IPS DF 6.9 (cell line): ENCODE results near the gene OR52M1.

Experiments used
- DNase-seq: peaks from one replicate; pipeline ENCODE4 v3.0.0-alpha.2; 2013; ENCODE audit warnings: low read depth, low spot score
- H3K27ac ChIP-seq: one replicate; pipeline ENCODE4 v1.5.1; 2013; ENCODE audit warnings: low read length, control low read depth
- H3K27me3 ChIP-seq: 2 replicates; pipeline ENCODE4 v1.6.1; 2013; ENCODE audit warnings: mild to moderate bottlenecking, low read length; ENCODE audit not compliant: control insufficient read depth, insufficient read depth
- H3K36me3 ChIP-seq: 2 replicates; pipeline ENCODE4 v1.6.1; 2013; ENCODE audit warnings: low read length; ENCODE audit not compliant: control insufficient read depth, insufficient read depth
- H3K4me1 ChIP-seq: 2 replicates; pipeline ENCODE4 v1.6.1; 2013; ENCODE audit warnings: low read length; ENCODE audit not compliant: control insufficient read depth, insufficient read depth
- H3K4me3 ChIP-seq: 2 replicates; pipeline ENCODE4 v1.5.1; 2013; ENCODE audit warnings: mild to moderate bottlenecking, low read length
- H3K9me3 ChIP-seq: 2 replicates; pipeline ENCODE4 v1.6.1; 2013; ENCODE audit warnings: low read length, inconsistent platforms; ENCODE audit not compliant: control insufficient read depth, insufficient read depth
- WGBS: extraction: QIAGEN DNeasy Blood & Tissue Kit; methylation state at CpG from one replicate; pipeline ENCODE4 v1.1.7; 2013; ENCODE audit warnings: mixed read lengths, missing lambda C conversion rate; ENCODE audit not compliant: insufficient read length, insufficient coverage; 5-methylcytosine and 5-hydroxymethylcytosine counted together

The OR52M1 gene

GRCh38 chr11:4565371-4565770 is 20.4 kb downstream of the OR52M1 start:
- no CpG with 5 or more reads among the region's 3 CpGs for WGBS
- Histone ChIP-seq H3K4me1 (no peaks in the 10 kb centered on the region), H3K4me3 (no peak overlapping the region), H3K9me3 (no peaks in the 10 kb centered on the region), H3K27me3 (no peaks in the 10 kb centered on the region), H3K36me3 (no peaks in the 10 kb centered on the region), H3K27ac (no peak overlapping the region)
- DNase-seq, result no peak

GRCh38 chr11:4569075-4569474 is 24.1 kb downstream of the OR52M1 start:
- Histone ChIP-seq H3K27me3 (no peaks in the 10 kb centered on the region), H3K4me1 (peaks cover 2% of the 10 kb centered on the region; the same call in 1 of the 2 replicates), H3K36me3 (no peaks in the 10 kb centered on the region), H3K4me3 (no peak overlapping the region), H3K9me3 (no peaks in the 10 kb centered on the region), H3K27ac (no peak overlapping the region)
- no peak for DNase-seq
- WGBS, result no CpG with 5 or more reads among the region's 18 CpGs

- no peak for DNase-seq
- H3K27ac ChIP-seq, result no peak overlapping the region
- no peaks in the 10 kb centered on the region for H3K27me3 ChIP-seq
- H3K4me3 ChIP-seq, result no peak overlapping the region
- H3K9me3 ChIP-seq, result no peaks in the 10 kb centered on the region
- no peaks in the 10 kb centered on the region for H3K36me3 ChIP-seq
- peaks cover 2% of the 10 kb centered on the region; the same call in 1 of the 2 replicates for H3K4me1 ChIP-seq
- WGBS, result no CpG with 5 or more reads among the region's 3 CpGs
Measured at GRCh38 chr11:4576880-4577279, 31.9 kb downstream of the OR52M1 start.

- no peak overlapping the region for H3K4me3 ChIP-seq
- H3K36me3 ChIP-seq, result no peaks in the 10 kb centered on the region
- no peak for DNase-seq
- no peak overlapping the region for H3K27ac ChIP-seq
- H3K27me3 ChIP-seq, result no peaks in the 10 kb centered on the region
- no peaks in the 10 kb centered on the region for H3K4me1 ChIP-seq
- H3K9me3 ChIP-seq, result no peaks in the 10 kb centered on the region
- no CpG with 5 or more reads among the region's 2 CpGs for WGBS
Measured at GRCh38 chr11:4577761-4578160, 32.8 kb downstream of the OR52M1 start.

- Histone ChIP-seq H3K4me3 (no peak overlapping the region), H3K9me3 (no peaks in the 10 kb centered on the region), H3K27me3 (no peaks in the 10 kb centered on the region), H3K4me1 (no peaks in the 10 kb centered on the region), H3K27ac (no peak overlapping the region), H3K36me3 (no peaks in the 10 kb centered on the region)
- no CpG with 5 or more reads among the region's 6 CpGs for WGBS
- DNase-seq, result no peak
Measured at GRCh38 chr11:4578624-4579023, 33.6 kb downstream of the OR52M1 start.

GRCh38 chr11:4580124-4580523 is 35.1 kb downstream of the OR52M1 start:
- DNase-seq, result no peak
- Histone ChIP-seq H3K4me3 (no peak overlapping the region), H3K9me3 (no peaks in the 10 kb centered on the region), H3K27me3 (no peaks in the 10 kb centered on the region), H3K27ac (no peak overlapping the region), H3K36me3 (no peaks in the 10 kb centered on the region), H3K4me1 (no peaks in the 10 kb centered on the region)
- WGBS, result no CpG with 5 or more reads among the region's 1 CpG

- DNase-seq, result no peak
- Histone ChIP-seq H3K36me3 (no peaks in the 10 kb centered on the region), H3K4me3 (no peak within 1 kb of the TSS), H3K9me3 (no peaks in the 10 kb centered on the region), H3K27me3 (no peaks in the 10 kb centered on the region), H3K27ac (no peak within 1 kb of the TSS), H3K4me1 (no peaks in the 10 kb centered on the region)
Measured at GRCh38 chr11:4581443-4581842, 36.5 kb downstream of the OR52M1 start, which contains the start of gene OR52I2. Gene OR52I2, plus strand, starts transcription at chr11:4581743.

GRCh38 chr11:4589017-4589416 is 44.0 kb downstream of the OR52M1 start:
- DNase-seq, result no peak
- no CpG with 5 or more reads among the region's 3 CpGs for WGBS
- H3K4me3 ChIP-seq, result no peak overlapping the region
- H3K27ac ChIP-seq, result no peak overlapping the region
- no peaks in the 10 kb centered on the region for H3K9me3 ChIP-seq
- H3K4me1 ChIP-seq, result no peaks in the 10 kb centered on the region
- no peaks in the 10 kb centered on the region for H3K36me3 ChIP-seq
- no peaks in the 10 kb centered on the region for H3K27me3 ChIP-seq

GRCh38 chr11:4593739-4594138 is 48.7 kb downstream of the OR52M1 start, which contains the start of gene OR52I1:
Gene OR52I1, plus strand, starts transcription at chr11:4594039. Its CDS starts 0 bp downstream, at chr11:4594039.
- no peak within 1 kb of the TSS for H3K4me3 ChIP-seq
- H3K27me3 ChIP-seq, result no peaks in the 10 kb centered on the region
- no peaks in the 10 kb centered on the region for H3K36me3 ChIP-seq
- no peak within 1 kb of the TSS for H3K27ac ChIP-seq
- no peaks in the 10 kb centered on the region for H3K9me3 ChIP-seq
- WGBS, result no CpG with 5 or more reads among the region's 1 CpG
- DNase-seq, result no peak
- H3K4me1 ChIP-seq, result no peaks in the 10 kb centered on the region
